RKO (cell line): ENCODE measurements around the gene SPRY4.
"Not testable (repeated sequence)": the region's sequence is repeated elsewhere in the genome, so short reads cannot be mapped to it uniquely, and the experiment has no call there.

ENCODE experiments used
- DNase-seq: peaks from one replicate; pipeline ENCODE4 v3.0.0-alpha.2; 2016; ENCODE audit warnings: low spot score

The SPRY4 gene

DNA sequence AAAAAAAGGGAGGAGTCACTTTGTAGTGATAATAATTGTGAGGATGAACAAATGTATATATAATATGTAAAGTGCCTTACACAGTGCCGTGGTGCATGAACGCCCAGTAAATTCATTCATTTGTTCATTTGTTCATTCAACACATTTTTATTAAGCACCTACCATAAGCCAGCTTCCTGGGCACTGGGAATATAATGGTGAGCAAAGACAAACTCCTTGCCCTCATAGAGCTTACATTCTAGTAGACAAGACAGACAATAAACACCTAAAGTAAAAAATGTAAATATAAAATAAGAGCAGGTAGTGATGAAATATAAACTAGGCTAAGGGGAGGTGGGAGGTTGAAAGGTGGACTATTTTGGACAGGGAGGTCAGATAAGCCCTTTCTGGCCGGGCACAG lies 32.0 kb downstream of the SPRY4 start:
- DNase-seq = no peak

DNA sequence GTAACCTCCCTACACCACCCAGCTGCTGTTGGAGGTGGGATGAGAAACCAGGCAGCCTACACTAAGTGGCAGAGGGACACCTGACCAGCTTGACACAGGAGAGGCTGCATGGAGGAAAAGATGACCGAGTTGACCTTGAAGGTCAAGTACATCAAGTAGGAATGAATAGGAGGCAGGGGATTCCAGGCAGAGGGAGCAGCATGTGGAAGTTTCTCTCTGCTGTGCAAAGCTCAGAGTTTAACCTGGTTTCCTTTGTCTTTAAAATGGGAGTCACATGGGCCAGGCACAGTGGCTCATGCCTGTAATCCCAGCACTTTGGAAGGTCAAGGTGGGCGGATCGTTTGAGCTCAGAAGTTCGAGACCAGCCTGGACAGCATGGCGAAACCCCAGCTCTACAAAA lies 32.6 kb downstream of the SPRY4 start:
- DNase-seq = no peak

DNA sequence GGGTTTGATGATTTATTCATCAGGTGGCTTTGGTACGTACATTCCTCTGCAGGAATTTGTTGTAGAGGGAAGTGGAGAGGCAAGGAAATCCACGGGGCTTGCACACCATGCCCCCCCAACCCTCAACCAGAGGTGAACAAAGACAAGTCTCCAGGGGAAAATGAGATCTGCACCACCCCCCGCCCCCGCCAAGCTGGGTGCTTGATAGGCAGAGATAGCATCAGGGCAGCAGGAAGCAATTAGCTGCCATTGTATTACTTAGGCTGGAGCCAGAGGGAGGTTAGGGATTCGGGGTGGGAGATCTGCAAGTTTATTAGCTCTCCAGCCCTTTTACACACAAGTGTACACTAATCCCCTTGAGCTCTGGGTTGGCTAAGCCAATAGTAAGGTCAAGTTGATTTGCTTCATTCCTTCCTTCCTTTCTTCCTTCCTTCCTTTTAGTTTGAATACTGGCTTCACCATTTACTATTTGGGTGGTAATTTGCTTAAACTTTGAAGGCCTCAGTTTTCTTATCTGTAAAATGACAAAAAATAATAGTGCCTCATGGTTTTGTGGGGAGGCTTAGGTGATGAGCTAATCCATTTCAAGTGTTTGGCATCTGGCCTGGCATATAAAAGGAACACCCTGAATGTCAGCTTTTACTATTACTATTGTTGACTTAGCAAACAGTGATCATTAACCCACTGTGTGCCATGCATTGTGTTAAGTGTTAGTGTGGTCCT lies 34.1 kb downstream of the SPRY4 start:
- DNase-seq = no peak

DNA sequence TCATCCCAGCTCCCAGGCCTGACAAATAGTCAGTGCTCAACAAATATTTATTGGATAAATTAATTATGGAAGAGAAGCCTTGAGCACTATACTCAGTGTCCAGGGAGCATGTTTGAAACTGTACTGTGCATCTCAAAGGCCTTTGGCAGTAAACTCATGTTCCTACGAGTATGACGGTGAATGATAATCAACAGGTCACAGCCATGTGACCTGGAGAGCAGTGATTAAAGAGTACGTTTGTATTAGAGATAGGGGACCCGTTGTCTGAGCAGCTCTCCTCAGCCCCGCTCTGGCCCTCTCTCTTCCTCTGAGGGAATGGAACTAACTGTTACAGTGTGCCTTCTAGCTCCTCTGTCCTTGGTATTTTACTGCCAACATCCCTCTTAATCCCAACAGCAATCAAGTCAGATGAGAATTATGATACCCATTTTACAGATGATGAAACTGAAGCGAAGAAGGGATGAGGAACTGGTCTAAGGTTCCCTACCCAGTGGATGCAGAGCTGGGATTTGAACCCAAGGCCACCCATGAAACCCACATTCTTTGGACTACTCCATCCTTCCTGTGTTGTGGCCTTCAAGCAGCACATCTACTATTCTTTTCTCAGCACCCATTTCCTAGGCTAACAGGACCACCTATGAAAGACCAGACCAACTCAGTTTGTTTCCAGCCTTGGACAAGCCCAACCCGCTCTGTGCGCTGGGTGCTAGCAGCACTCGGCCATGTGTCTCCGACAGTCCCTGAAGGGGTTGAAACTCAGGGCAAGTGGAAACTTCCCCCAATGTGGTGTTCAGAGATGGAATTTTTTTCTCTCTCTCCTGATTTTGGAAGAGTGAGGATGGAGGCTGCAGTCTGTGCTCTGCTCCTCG lies 34.9 kb downstream of the SPRY4 start:
- no peak for DNase-seq

DNA sequence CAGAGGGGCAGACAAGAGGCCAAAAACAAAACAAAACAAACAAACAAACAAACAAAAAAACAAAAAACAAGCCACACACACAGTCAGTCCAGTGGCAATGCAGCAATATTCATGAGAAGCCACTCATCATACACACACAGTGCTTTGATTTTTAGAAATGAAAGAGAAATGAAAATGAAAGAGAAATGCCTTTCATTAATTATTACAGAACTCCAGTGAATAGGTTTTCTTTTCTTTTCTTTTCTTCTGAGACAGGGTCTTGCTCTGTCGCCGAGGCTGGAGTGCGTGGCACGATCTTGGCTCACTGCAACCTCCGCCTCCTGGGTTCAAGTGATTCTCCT lies 36.9 kb downstream of the SPRY4 start:
- DNase-seq = no peak

DNA sequence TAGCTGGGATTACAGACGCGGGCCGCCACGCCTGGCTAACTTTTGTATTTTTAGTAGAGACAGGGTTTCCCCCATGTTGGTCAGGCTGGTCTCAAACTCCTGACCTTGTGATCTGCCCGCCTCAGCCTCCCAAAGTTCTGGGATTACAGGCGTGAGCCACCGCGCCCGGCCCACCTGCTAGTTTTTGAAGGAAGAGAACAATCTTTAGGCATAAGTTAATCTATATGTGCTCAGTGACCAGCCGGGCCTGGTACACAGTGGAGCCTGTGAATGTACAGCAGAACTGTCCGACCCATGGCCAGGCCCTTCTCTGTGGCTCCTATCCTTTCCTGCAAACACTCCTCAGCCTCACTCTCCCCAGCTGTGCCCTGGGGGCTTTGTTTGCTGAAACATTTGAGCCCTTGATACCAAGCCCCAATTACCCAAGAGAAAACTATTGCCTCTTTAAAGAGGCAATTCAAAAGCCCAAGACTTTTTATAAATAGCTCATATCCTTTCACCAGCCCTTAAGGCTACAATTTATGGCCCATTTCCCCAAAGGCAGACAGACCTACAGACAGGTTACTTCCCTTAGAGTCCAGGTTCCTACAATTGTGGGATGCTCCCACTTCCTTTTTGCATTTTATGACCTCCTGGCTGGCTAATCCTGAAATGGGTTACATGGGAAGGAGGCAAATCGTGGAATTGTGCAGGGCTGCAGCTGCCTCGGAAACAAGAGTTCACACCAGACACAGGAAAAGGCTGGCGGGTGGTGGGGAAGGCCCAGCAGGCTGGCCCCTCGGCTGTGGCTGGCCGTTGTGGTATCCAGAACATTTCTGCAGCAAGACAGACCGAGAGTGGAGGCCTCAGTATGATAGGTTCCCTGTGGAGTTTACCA lies 37.5 kb downstream of the SPRY4 start:
- DNase-seq = no peak

DNA sequence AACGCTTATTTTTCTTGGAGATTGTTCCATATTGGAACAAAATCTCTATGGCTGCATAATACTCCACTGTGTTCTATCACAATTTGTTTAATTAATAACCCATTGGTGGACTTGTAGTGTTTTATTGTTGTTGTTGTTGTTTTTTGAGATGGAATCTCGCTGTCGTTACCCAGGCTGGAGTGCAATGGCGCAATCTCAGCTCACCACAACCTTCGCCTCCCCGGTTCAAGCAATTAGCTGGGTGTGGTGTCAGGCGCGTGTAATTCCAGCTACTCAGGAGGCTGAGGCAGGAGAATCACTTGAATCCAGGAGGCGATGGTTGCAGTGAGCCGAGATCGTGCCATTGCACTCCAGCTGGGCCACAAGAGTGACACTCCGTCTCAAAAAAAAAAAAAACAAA lies 38.7 kb downstream of the SPRY4 start:
- DNase-seq = no peak

DNA sequence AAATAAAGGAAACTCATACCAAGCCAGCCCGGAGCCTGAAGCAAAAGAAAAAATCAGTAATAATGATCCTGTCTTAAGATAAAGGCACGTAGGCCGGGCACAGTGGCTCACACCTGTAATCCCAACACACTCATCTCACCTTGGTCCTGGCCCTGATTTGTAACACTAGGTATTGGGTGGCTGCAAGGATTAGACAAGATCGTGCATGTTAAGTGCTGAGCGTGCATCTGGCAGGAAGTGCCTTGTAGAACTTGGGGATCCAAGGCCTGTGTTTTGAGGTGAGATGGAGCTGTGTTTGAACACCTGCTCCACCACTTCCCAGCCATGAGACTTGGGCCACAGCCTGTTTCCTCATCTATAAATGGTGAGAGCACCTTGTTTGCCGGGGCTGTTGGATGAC lies 41.5 kb downstream of the SPRY4 start:
- no peak for DNase-seq

DNA sequence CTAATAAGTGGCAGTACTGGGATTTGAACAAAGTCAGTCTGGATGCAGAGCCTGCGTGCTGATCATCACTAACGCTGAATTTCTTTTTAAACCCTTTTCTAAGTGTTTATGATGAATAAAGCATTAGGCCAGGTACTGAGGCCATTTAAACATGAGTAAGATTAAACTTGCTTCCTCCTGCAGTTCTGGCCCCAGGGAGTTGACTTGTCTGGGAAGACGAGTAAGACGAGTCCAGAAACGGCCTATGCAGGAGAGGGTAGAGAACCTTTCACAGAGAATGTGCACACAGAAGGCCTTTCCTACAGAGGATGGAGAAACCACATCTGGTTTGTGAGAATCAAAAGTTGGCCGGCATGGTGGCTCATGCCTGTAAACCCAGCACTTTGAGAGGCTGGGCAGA lies 42.9 kb downstream of the SPRY4 start:
- no peak for DNase-seq

DNA sequence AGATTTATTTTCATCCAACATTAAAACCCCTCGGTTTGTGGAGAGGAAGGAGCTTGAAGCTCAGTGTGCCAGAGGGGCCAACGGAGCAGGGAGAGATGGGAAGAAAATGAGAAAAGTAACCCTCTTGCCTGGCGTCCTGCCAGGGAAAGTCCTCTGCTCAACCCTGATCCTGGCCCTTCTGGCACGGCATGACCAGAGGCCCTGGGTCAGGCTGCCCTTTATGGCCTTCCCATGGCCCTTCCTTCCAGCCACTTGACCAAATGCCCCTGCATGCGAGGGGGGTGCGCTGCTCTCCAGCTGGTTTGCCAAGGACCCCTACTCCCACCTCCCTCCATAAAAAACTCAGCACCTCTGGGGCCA lies 43.8 kb downstream of the SPRY4 start:
- DNase-seq = no peak

DNA sequence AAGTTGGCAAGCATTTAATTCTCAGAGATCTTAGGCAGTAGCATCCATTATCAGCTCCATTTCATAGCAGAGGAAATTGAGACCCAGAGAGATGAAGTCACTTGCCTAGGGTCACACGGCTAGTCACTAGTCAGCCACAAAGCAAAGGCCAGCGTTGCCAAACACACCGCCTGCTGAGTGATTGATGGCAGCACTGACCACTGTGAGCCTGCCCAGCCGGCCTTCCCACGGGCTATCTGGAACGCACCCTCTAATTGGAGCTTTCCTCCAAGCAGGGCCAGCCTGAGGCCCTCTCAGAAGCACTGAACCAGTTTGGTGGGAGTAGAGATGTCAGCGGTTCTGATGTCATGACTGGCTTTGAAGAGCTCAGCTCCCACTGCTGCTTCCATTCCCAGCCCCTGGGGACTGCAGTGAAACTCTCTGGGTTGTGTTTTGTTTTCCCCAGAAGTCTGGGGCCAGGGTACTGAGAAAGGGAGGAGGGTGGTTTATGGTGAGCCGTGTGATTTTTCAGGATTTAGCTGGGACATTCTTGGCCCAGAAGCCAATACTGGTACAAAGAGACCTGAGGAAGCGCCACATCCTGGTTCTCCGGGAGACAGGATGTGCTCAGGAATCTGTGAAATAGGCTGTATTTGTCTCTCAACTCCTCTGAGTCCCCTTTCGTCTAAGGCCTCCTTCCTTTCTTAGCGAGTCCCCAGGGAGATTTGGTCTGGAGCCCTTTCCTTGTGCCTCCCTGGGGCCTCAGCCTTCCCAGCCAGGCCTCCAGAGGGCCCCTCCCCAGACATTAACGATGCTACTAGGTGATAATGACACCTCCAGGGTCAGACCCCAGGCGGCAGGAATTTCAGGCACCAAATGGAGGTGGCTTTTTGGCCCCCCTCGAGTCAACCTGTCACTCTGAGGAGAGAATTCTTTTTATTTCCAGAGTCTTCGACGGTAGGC lies 44.5 kb downstream of the SPRY4 start:
- DNase-seq = no peak

DNA sequence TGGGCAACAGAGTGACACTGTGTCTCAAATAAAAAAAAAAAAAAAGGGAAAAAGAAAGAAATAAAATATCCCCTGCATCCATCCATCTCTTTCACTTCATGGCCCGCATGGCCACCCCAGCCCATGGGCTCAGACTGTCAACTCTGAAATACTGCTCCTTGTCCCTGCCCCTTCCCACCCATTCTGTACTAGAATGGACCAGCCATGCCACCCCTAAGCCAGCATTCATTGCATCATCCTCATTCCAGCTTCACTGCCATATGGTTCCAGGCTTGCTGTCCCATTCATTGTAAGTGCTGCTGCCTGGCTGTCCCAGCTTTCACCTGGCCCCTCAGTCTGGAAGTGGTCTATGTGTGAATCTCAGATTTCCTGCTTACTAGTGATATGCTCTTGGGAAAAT lies 46.2 kb downstream of the SPRY4 start:
- no peak for DNase-seq

DNA sequence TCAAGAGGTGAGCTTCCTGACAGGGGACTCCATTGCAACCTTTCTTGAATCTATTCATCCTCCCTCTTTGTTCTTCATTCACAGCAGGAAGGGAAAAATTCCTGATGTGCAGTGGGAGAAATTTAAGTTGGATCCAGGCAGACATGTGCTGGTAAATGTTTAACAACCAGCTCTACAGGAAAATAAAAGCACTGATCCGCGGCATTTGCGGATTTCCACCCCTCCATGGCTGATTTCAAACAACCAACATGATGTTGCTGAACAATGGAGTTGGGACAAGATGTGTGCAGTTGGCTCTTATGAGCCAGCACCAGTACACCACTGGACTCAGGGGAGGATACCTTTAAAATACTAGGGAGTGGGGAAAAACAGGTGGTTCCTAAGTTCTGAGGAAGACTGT lies 47.0 kb downstream of the SPRY4 start:
- DNase-seq = no peak

DNA sequence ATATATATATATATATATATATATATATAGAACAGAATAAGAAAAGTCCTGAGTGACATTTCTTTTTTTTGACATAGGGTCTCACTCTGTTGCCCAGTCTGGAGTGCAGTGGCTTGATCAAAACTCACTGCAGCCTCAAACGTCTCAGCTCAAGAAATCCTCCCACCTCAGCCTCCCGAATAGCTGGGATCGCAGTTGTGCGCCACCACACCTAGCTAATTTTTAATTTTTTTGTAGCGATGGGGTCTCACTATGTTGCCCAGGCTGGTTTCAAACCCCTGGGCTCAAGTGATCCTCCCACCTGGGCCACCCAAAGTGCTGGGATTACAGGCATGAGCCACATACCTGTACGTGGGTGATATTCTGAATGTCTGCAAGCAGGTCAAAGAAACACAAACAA lies 48.3 kb downstream of the SPRY4 start:
- DNase-seq = no peak

DNA sequence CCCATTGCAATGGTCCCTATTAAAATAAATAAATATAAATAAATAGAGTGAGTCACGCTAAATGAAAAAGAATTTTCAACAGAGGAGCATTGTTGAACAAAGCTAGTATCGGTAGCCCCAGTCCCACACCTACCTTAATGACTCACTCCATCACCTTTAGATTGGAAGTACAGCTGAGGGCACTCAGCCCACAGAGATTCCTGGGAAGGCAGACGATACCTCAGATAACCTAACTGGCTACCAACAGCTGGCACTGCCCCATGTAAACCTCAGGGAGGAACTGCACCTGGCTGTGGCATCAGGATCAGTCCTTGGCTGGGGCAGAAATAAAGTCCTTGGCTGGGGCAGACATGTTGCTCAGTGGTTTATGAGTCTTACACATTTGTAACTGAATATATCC lies 49.3 kb downstream of the SPRY4 start:
- DNase-seq = no peak

DNA sequence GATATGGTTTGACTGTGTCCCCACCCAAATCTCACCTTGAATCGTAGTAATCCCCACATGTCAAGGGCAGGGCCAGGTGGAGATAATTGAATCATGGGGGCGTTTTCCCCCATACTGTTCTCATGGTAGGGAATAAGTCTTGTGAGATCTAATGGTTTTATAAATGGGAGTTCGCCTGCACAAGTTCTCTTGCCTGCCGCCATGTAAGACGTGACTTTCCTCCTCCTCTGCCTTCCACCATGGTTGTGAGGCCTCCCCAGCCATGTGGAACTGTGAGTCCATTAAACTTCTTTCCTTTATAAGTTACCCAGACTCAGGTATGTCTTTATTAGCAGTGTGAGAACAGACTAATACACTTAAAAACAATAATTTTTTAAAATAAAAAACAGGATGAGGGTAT lies 52.2 kb downstream of the SPRY4 start:
- not testable (repeated sequence) for DNase-seq

DNA sequence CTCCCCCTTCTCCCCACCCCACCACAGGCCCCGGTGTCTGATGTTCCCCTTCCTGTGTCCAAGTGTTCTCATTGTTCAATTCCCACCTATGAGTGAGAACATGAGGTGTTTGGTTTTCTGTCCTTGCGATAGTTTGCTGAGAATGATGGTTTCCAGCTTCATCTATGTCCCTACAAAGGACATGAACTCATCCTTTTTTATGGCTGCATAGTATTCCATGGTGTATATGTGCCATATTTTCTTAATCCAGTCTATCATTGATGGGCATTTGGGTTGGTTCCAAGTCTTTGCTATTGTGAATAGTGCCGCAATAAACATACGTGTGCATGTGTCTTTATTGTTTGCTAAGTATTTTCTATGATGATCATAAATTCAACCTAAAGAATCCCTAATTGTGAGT lies 60.7 kb downstream of the SPRY4 start:
- not testable (repeated sequence) for DNase-seq

DNA sequence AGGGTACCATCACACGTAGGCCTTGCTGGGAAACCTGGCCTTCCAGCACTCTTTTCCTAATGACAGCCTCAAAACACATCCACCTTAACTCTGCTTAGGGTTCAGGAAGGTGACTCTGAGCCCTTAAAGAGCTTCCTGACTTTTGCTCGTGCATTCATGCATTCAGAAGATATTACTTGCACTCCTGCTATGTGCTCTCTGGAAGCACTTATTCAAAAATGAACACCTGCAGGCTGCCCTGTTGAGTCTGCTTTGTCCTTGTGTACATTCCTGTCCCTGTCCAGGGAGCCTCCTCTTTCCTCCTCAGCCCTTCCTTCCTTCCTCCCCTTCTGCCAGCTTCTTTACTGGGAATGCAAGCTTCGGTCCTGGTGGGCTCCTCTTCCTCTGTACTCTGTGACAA lies 61.5 kb downstream of the SPRY4 start:
- no peak for DNase-seq

DNA sequence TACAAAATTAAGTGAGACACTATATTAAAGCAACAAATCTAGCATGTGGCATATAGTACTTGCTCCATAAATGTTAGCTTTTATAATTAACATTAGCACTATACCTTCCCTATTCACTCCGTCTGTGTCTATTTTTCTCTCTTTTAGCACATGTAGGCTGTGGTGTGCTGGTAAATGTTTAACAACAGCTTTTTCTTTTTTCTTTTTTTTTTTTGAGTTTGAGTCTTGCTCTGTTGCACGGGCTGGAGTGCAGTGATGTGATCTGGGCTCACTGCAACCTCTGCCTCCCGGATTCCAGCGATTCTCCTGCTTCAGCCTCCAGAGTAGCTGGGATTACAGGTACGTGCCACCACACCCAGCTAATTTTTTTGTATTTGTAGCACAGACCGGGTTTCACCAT lies 62.1 kb downstream of the SPRY4 start:
- DNase-seq = no peak
